ENCODE measurements around the gene BFSP2. TPM values are rescaled to one million over a fixed set of nuclear protein-coding genes. Genes with fewer than 3 reads are reported as not detected.

The BFSP2 gene
- total and polyA plus RNA-seq, 2 donors (not counting 3 experiments of a cell fraction or from before 2014, with no cell fraction given), result not detected

DNA sequence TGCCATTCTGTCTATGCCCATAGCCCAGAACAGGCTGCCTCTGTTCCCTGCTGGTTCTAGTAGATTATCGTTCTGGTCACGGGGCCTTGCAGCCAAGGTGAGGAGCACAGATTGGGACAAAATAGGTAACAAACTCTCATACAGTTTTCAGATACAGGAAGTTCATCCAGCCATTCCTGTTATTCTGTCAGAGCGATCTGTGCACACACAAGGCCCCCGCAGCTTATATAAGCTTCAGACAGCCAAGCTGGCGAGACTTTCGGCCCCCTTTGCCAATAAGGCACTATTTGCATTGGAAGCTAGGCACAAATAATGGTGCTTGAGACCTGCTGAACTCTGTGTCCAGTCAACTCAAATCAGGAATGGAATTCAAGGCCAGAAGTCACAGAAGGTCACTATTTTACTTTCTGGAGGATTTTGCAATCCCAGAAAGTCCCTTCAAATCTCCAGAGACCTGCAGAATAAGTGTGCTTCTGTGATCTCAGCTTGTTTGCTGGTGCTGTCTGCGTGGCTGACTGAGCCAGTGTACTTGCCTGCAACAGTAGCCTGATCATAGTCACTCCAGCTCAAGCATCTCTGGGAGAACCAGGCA is 69.4 kb downstream of the BFSP2 start:
- Histone ChIP-seq H3K4me2 (ENCODE audit: insufficient read depth, low read length) (no peak overlapping the region), H3K9me1 (replicated peaks; ENCODE audit: control insufficient read depth, extremely low read depth, insufficient read depth, low read length) (no peaks in the 10 kb centered on the region), H3K4me1 (ENCODE audit: control insufficient read depth, extremely low read depth, insufficient read depth, low read length) (no peaks in the 10 kb centered on the region), H3K79me2 (ENCODE audit: control insufficient read depth, insufficient read depth, low read length) (no peaks in the 10 kb centered on the region), H3K4me3 (replicated peaks in 1 of 3; ENCODE audit: insufficient read depth in 1 of 3, low read depth in 1 of 3, low read length in 3 of 3) (no peak overlapping the region), H3K27me3 (ENCODE audit: control insufficient read depth in 2 of 2, insufficient read depth in 2 of 2, low read length in 2 of 2) (peaks cover 0 to 4% of the 10 kb centered on the region in 2 experiments), H4K20me1 (replicated peaks; ENCODE audit: control insufficient read depth, extremely low read depth, insufficient read depth, low read length) (no peaks in the 10 kb centered on the region), H2AFZ (ENCODE audit: low read depth, low read length) (no peak overlapping the region), H3K9ac (replicated peaks; ENCODE audit: extremely low read depth, insufficient read depth, low read length) (no peak overlapping the region), H3K27ac (ENCODE audit: insufficient read depth, low read depth, low read length) (no peak overlapping the region), H3K9me3 (replicated peaks; ENCODE audit: control insufficient read depth, insufficient read depth, low read length) (no peaks in the 10 kb centered on the region), H3K36me3 (ENCODE audit: control insufficient read depth in 2 of 2, extremely low read depth in 1 of 2, insufficient read depth in 2 of 2, low read length in 2 of 2) (no peaks in the 10 kb centered on the region)
- BruUV-seq (replicated peaks), result no TSS peak
- CTCF ChIA-PET, result interaction anchor here (0.7 to 2.2 kb wide), 2 partner anchors 19 to 22 kb away, joined by 3 to 12 read pairs; no protein-coding TSS in a partner anchor
- POLR2A ChIA-PET, result no interaction called here
- intact Hi-C loops (cut with micrococcal nuclease) (no loop called here), dilution Hi-C loops (cut with MboI; ENCODE audit: extremely low pct_ligation_motif_present, low sequenced_read_pairs) (no loop called here)
- DNase-seq (ENCODE audit: low read depth, low spot score) (no peak), FAIRE-seq (no peak)
- TF ChIP-seq POLR2A (IDR thresholded peaks at IDR 0.05; ENCODE audit: low read depth, low read length) (no peak), JUN (IDR thresholded peaks at IDR 0.05; ENCODE audit: borderline replicate concordance, insufficient read depth, insufficient read length, low read depth) (no peak), POLR2AphosphoS5 (IDR thresholded peaks at IDR 0.05; ENCODE audit: insufficient read depth, low read depth, low read length) (no peak), EZH2 (IDR thresholded peaks at IDR 0.05; ENCODE audit: borderline replicate concordance, low read depth, low read length, severe bottlenecking) (no peak)
- TF ChIP-seq, protein P1, sequence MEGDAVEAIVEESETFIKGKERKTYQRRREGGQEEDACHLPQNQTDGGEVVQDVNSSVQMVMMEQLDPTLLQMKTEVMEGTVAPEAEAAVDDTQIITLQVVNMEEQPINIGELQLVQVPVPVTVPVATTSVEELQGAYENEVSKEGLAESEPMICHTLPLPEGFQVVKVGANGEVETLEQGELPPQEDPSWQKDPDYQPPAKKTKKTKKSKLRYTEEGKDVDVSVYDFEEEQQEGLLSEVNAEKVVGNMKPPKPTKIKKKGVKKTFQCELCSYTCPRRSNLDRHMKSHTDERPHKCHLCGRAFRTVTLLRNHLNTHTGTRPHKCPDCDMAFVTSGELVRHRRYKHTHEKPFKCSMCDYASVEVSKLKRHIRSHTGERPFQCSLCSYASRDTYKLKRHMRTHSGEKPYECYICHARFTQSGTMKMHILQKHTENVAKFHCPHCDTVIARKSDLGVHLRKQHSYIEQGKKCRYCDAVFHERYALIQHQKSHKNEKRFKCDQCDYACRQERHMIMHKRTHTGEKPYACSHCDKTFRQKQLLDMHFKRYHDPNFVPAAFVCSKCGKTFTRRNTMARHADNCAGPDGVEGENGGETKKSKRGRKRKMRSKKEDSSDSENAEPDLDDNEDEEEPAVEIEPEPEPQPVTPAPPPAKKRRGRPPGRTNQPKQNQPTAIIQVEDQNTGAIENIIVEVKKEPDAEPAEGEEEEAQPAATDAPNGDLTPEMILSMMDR (IDR thresholded peaks at IDR 0.05; ENCODE audit: extremely low read depth in 1 of 2, insufficient read depth in 1 of 2, low read depth in 1 of 2, low read length in 2 of 2), result no peak

DNA sequence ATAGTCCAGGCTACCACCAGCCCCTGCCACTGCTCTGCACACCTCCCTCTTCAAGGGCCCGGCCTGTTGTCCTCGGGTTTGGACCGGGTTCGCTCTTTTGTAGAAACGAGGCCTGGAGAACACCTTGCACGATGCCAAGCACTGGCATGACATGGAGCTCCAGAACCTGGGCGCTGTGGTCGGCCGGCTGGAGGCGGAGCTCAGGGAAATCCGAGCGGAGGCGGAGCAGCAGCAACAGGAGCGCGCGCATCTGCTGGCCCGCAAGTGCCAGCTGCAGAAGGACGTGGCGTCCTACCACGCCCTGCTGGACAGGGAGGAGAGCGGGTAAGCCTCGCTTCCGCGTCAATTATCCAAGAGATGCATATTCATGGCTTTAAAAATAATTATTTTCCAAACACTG is 72.4 kb downstream of the BFSP2 start:
- CTCF ChIA-PET, result interaction anchor here (0.7 to 1.6 kb wide), 7 partner anchors 9 to 418 kb away, joined by 3 to 6 read pairs (median 4); no protein-coding TSS in a partner anchor
- H3K4me3 ChIP-seq (replicated peaks in 1 of 3; ENCODE audit: insufficient read depth in 1 of 3, low read depth in 1 of 3, low read length in 3 of 3), result no peak overlapping the region
- FAIRE-seq (no peak), DNase-seq (ENCODE audit: low read depth, low spot score) (no peak)
- no peaks in the 10 kb centered on the region for H3K79me2 ChIP-seq (ENCODE audit: control insufficient read depth, insufficient read depth, low read length)
- H3K36me3 ChIP-seq (ENCODE audit: control insufficient read depth in 2 of 2, extremely low read depth in 1 of 2, insufficient read depth in 2 of 2, low read length in 2 of 2), result no peaks in the 10 kb centered on the region
- H2AFZ ChIP-seq (ENCODE audit: low read depth, low read length), result no peak overlapping the region
- POLR2A ChIA-PET, result no interaction called here
- no peak overlapping the region for H3K9ac ChIP-seq (replicated peaks; ENCODE audit: extremely low read depth, insufficient read depth, low read length)
- dilution Hi-C loops (cut with MboI; ENCODE audit: extremely low pct_ligation_motif_present, low sequenced_read_pairs), result no loop called here
- intact Hi-C loops (cut with micrococcal nuclease), result no loop called here
- H3K4me1 ChIP-seq (ENCODE audit: control insufficient read depth, extremely low read depth, insufficient read depth, low read length), result no peaks in the 10 kb centered on the region
- H3K27me3 ChIP-seq (ENCODE audit: control insufficient read depth in 2 of 2, insufficient read depth in 2 of 2, low read length in 2 of 2), result peaks cover 0 to 4% of the 10 kb centered on the region in 2 experiments
- no peaks in the 10 kb centered on the region for H3K9me3 ChIP-seq (replicated peaks; ENCODE audit: control insufficient read depth, insufficient read depth, low read length)
- no peaks in the 10 kb centered on the region for H3K9me1 ChIP-seq (replicated peaks; ENCODE audit: control insufficient read depth, extremely low read depth, insufficient read depth, low read length)
- H4K20me1 ChIP-seq (replicated peaks; ENCODE audit: control insufficient read depth, extremely low read depth, insufficient read depth, low read length), result no peaks in the 10 kb centered on the region
- TF ChIP-seq POLR2A (IDR thresholded peaks at IDR 0.05; ENCODE audit: low read depth, low read length) (no peak), EZH2 (IDR thresholded peaks at IDR 0.05; ENCODE audit: borderline replicate concordance, low read depth, low read length, severe bottlenecking) (no peak), JUN (IDR thresholded peaks at IDR 0.05; ENCODE audit: borderline replicate concordance, insufficient read depth, insufficient read length, low read depth) (no peak), GATA2 (IDR thresholded peaks at IDR 0.05; ENCODE audit: insufficient read depth, insufficient read length, low read depth, low read length) (no peak), FOS (IDR thresholded peaks at IDR 0.05; ENCODE audit: borderline replicate concordance, insufficient read depth, low read length) (no peak)
- TF ChIP-seq, protein P2, sequence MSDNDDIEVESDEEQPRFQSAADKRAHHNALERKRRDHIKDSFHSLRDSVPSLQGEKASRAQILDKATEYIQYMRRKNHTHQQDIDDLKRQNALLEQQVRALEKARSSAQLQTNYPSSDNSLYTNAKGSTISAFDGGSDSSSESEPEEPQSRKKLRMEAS (IDR thresholded peaks at IDR 0.05; ENCODE audit: insufficient read depth, insufficient read length), result no peak
- TF ChIP-seq, protein P1 (IDR thresholded peaks at IDR 0.05; ENCODE audit: extremely low read depth in 1 of 2, insufficient read depth in 1 of 2, low read depth in 1 of 2, low read length in 2 of 2), result no peak
- no peak overlapping the region for H3K27ac ChIP-seq (ENCODE audit: insufficient read depth, low read depth, low read length)
- no peak overlapping the region for H3K4me2 ChIP-seq (ENCODE audit: insufficient read depth, low read length)
- no TSS peak for BruUV-seq (replicated peaks)
